ENCODE data around the gene TWIST2. TPM values are rescaled to one million over a fixed set of nuclear protein-coding genes. Genes with fewer than 3 reads are reported as not detected.

TWIST2 gene
- total and polyA plus RNA-seq, 10 of the 15 experiments (the other 5 are each of a cell fraction or from before 2014, with no cell fraction given), result not detected

GRCh38 chr2:238936162-238937052 lies 88.5 kb downstream of the TWIST2 start (continued):
- TF ChIP-seq, protein P1, sequence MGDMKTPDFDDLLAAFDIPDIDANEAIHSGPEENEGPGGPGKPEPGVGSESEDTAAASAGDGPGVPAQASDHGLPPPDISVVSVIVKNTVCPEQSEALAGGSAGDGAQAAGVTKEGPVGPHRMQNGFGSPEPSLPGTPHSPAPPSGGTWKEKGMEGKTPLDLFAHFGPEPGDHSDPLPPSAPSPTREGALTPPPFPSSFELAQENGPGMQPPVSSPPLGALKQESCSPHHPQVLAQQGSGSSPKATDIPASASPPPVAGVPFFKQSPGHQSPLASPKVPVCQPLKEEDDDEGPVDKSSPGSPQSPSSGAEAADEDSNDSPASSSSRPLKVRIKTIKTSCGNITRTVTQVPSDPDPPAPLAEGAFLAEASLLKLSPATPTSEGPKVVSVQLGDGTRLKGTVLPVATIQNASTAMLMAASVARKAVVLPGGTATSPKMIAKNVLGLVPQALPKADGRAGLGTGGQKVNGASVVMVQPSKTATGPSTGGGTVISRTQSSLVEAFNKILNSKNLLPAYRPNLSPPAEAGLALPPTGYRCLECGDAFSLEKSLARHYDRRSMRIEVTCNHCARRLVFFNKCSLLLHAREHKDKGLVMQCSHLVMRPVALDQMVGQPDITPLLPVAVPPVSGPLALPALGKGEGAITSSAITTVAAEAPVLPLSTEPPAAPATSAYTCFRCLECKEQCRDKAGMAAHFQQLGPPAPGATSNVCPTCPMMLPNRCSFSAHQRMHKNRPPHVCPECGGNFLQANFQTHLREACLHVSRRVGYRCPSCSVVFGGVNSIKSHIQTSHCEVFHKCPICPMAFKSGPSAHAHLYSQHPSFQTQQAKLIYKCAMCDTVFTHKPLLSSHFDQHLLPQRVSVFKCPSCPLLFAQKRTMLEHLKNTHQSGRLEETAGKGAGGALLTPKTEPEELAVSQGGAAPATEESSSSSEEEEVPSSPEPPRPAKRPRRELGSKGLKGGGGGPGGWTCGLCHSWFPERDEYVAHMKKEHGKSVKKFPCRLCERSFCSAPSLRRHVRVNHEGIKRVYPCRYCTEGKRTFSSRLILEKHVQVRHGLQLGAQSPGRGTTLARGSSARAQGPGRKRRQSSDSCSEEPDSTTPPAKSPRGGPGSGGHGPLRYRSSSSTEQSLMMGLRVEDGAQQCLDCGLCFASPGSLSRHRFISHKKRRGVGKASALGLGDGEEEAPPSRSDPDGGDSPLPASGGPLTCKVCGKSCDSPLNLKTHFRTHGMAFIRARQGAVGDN (IDR thresholded peaks at IDR 0.05), result no peak
- TF ChIP-seq EGR1 (IDR thresholded peaks at IDR 0.05; ENCODE audit: borderline replicate concordance in 1 of 2, low read depth in 2 of 2, low read length in 2 of 2) (no peak), RB1 (IDR thresholded peaks at IDR 0.05; ENCODE audit: borderline replicate concordance) (no peak), CUX1 (IDR thresholded peaks at IDR 0.05; ENCODE audit: insufficient replicate concordance, low read depth, low read length) (no peak), PML (IDR thresholded peaks at IDR 0.05; ENCODE audit: low read length) (no peak), TARDBP (IDR thresholded peaks at IDR 0.05; ENCODE audit: borderline replicate concordance) (no peak)
